ENCODE measurements around the gene DNAJB8. TPM values are rescaled to one million over a fixed set of nuclear protein-coding genes. Genes with fewer than 3 reads are reported as not detected.

DNAJB8 gene
- total and polyA plus RNA-seq, 9 of the 15 experiments (the other 6 are each of a cell fraction or from before 2014, with no cell fraction given), result not detected

- TF ChIP-seq CUX1 (CRISPR knock-in tag; IDR thresholded peaks at IDR 0.05), result no peak; the same call in 1 of the 2 replicates
- no peak for TF ChIP-seq NCOA4 (IDR thresholded peaks at IDR 0.05; ENCODE audit: partially characterized antibody)
- TF ChIP-seq TCF7L2 (IDR thresholded peaks at IDR 0.05; ENCODE audit: low read depth, low read length), result no peak
- no peak for TF ChIP-seq SIX5 (IDR thresholded peaks at IDR 0.05; ENCODE audit: borderline replicate concordance in 1 of 2, insufficient read depth in 1 of 2, low read depth in 1 of 2, low read length in 2 of 2)
- TF ChIP-seq CHD2 (IDR thresholded peaks at IDR 0.05; ENCODE audit: low read depth, low read length), result peak; percentile 47; the same call in 1 of the 2 replicates
- TF ChIP-seq ATF4 (CRISPR knock-in tag; IDR thresholded peaks at IDR 0.05), result peak; percentile 73
- TF ChIP-seq SNAPC5 (CRISPR knock-in tag; IDR thresholded peaks at IDR 0.05), result no peak
- TF ChIP-seq CEBPZ (IDR thresholded peaks at IDR 0.05; ENCODE audit: borderline replicate concordance, low read depth, low read length), result no peak
- TF ChIP-seq DEAF1 (CRISPR knock-in tag; IDR thresholded peaks at IDR 0.05), result no peak; the same call in 1 of the 2 replicates
- TF ChIP-seq SIN3A (IDR thresholded peaks at IDR 0.05; ENCODE audit: borderline replicate concordance in 2 of 2, control insufficient read depth in 1 of 2, low read depth in 2 of 2, low read length in 2 of 2), result no peak
- TF ChIP-seq THAP12 (CRISPR knock-in tag; IDR thresholded peaks at IDR 0.05), result no peak
Observed at GRCh38 chr3:128415773-128416577, 50.7 kb downstream of the DNAJB8 start (continued).

All from K562 (cell line).